ENCODE data around the gene MT1G.

DNA sequence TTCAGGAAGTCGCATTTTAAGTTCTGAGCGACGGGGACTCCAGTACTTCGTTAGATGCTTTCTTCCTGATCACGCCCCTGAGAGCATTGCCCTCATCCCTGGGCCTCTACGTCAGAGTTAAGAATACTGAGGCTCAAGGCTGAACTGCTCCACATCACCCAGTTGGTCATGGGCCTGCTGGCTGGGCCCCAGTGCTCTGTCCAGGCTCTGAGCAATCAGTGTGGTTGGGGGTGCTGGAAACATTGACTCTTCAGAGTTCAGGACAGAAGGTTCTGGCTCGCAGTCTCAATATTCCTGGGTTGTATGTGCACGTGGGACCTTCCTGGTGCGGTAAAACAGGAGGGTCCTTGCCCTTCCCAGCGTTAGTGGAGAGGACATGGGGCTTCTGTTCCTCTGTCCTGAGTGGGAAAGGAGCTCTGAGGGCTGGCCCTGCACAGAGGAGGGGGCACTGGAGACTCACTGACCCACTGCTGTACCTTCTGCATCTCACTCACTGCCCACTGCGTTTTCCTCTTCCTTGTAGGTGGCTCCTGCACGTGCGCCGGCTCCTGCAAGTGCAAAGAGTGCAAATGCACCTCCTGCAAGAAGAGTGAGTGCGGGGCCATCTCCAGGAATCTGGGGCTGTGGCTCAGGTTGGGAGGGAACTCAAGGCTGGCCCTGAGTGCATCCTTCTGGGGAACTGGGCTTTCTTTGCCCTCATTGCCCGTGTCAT lies 41.8 kb downstream of the MT1G start:
- TF ChIP-seq, protein P1, sequence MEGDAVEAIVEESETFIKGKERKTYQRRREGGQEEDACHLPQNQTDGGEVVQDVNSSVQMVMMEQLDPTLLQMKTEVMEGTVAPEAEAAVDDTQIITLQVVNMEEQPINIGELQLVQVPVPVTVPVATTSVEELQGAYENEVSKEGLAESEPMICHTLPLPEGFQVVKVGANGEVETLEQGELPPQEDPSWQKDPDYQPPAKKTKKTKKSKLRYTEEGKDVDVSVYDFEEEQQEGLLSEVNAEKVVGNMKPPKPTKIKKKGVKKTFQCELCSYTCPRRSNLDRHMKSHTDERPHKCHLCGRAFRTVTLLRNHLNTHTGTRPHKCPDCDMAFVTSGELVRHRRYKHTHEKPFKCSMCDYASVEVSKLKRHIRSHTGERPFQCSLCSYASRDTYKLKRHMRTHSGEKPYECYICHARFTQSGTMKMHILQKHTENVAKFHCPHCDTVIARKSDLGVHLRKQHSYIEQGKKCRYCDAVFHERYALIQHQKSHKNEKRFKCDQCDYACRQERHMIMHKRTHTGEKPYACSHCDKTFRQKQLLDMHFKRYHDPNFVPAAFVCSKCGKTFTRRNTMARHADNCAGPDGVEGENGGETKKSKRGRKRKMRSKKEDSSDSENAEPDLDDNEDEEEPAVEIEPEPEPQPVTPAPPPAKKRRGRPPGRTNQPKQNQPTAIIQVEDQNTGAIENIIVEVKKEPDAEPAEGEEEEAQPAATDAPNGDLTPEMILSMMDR (IDR thresholded peaks at IDR 0.05): no peak
- TF ChIP-seq POLR2A (IDR thresholded peaks at IDR 0.05): no peak
